MCF 10A (cell line): ENCODE data around the gene WDFY2. TPM values are rescaled to one million over a fixed set of nuclear protein-coding genes. Genes with fewer than 3 reads are reported as not detected.

Experiments used
- BruUV-seq: library from RNA; stranded (reverse); fragments of 400-500 nt; replicated peaks from 2 replicates; lab custom pipeline; 2021; lab: Mats Ljungman, UMichigan
- CTCF ChIA-PET: fragments of 300-600 bp; sonication (Branson Sonifier 250); formaldehyde crosslinking; extraction: SDS; loops from one replicate; lab custom pipeline; 2021; ENCODE audit warnings: antibody characterized with exemption, inconsistent platforms; lab: Yijun Ruan, JAX
- POLR2A ChIA-PET: fragments of 300-600, 350-650 bp; sonication (Branson Sonifier 250); formaldehyde crosslinking; extraction: SDS; loops from one replicate; lab custom pipeline; 2020; ENCODE audit warnings: antibody characterized with exemption, inconsistent platforms; lab: Yijun Ruan, JAX
- DNase-seq: peaks from one replicate; pipeline ENCODE4 v3.0.0-alpha.2; 2018; ENCODE audit not compliant: unreplicated experiment
- H3K27ac Mint-ChIP-seq: one replicate; pipeline ENCODE4 v1.8.0; 2022; ENCODE audit warnings: mild to moderate bottlenecking, low read depth, mixed read lengths; ENCODE audit not compliant: unreplicated experiment
- H3K27me3 Mint-ChIP-seq: one replicate; pipeline ENCODE4 v1.8.0; 2022; ENCODE audit warnings: mixed read lengths; ENCODE audit not compliant: insufficient read depth, unreplicated experiment
- H3K36me3 Mint-ChIP-seq: one replicate; pipeline ENCODE4 v1.8.0; 2022; ENCODE audit warnings: mild to moderate bottlenecking, moderate library complexity, mixed read lengths; ENCODE audit not compliant: insufficient read depth, unreplicated experiment
- H3K4me1 Mint-ChIP-seq: one replicate; pipeline ENCODE4 v1.8.0; 2022; ENCODE audit warnings: mixed read lengths; ENCODE audit not compliant: insufficient read depth, unreplicated experiment
- H3K4me3 Mint-ChIP-seq: one replicate; pipeline ENCODE4 v1.8.0; 2022; ENCODE audit warnings: mild to moderate bottlenecking, moderate library complexity, mixed read lengths; ENCODE audit not compliant: unreplicated experiment
- H3K9me3 Mint-ChIP-seq: one replicate; pipeline ENCODE4 v1.8.0; 2022; ENCODE audit warnings: mixed read lengths; ENCODE audit not compliant: unreplicated experiment
- intact Hi-C: fragments of 100-400 bp; cut with micrococcal nuclease; formaldehyde crosslinking; loops from 2 replicates; pipeline ENCODE4 v1.14.1; 2022
- total RNA-seq: library from RNA; stranded (reverse); gene quantifications from 2 replicates; pipeline ENCODE4 v1.2.3, GENCODE V29; 2022
- TF ChIP-seq, protein P1 (sequence below): fragments of 200-600 bp; IDR thresholded peaks from one replicate; pipeline ENCODE4 v1.8.0; 2022; ENCODE audit warnings: antibody characterized with exemption, mild to moderate bottlenecking; ENCODE audit not compliant: unreplicated experiment

Gene WDFY2
- total RNA-seq, 1 experiment from 2014 or later: 56.2 TPM

GRCh38 chr13:51783428-51784094 lies 199.3 kb downstream of the WDFY2 start:
- ChIA-PET POLR2A (interaction anchor here (0.5 to 2.0 kb wide), 4 partner anchors 10 to 16 kb away, joined by 3 to 10 read pairs (median 4); no protein-coding TSS in a partner anchor), CTCF (interaction anchor here (0.6 to 4.8 kb wide), 5 partner anchors 10 to 422 kb away, joined by 3 to 35 read pairs (median 3); no protein-coding TSS in a partner anchor)
- no peak for DNase-seq
- no peak overlapping the region for H3K4me3 Mint-ChIP-seq
- no TSS peak for BruUV-seq
- no peaks in the 10 kb centered on the region for H3K9me3 Mint-ChIP-seq
- H3K4me1 Mint-ChIP-seq: peaks cover 11% of the 10 kb centered on the region
- no peaks in the 10 kb centered on the region for H3K36me3 Mint-ChIP-seq
- TF ChIP-seq, protein P1, sequence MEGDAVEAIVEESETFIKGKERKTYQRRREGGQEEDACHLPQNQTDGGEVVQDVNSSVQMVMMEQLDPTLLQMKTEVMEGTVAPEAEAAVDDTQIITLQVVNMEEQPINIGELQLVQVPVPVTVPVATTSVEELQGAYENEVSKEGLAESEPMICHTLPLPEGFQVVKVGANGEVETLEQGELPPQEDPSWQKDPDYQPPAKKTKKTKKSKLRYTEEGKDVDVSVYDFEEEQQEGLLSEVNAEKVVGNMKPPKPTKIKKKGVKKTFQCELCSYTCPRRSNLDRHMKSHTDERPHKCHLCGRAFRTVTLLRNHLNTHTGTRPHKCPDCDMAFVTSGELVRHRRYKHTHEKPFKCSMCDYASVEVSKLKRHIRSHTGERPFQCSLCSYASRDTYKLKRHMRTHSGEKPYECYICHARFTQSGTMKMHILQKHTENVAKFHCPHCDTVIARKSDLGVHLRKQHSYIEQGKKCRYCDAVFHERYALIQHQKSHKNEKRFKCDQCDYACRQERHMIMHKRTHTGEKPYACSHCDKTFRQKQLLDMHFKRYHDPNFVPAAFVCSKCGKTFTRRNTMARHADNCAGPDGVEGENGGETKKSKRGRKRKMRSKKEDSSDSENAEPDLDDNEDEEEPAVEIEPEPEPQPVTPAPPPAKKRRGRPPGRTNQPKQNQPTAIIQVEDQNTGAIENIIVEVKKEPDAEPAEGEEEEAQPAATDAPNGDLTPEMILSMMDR: no peak
- intact Hi-C loops: loop anchor here (5.0 kb wide), 1 partner anchor 331 kb away; the partner anchor contains the start of gene INTS6
- H3K27me3 Mint-ChIP-seq: no peaks in the 10 kb centered on the region
- H3K27ac Mint-ChIP-seq: no peak overlapping the region

- ChIA-PET POLR2A (interaction anchor here (2.0 kb wide), 1 partner anchor 11 kb away, joined by 10 read pairs; no protein-coding TSS in a partner anchor), CTCF (no interaction called here)
- Mint-ChIP-seq H3K27me3 (no peaks in the 10 kb centered on the region), H3K4me3 (no peak overlapping the region), H3K4me1 (peaks cover 11% of the 10 kb centered on the region), H3K9me3 (no peaks in the 10 kb centered on the region), H3K36me3 (no peaks in the 10 kb centered on the region), H3K27ac (no peak overlapping the region)
- TF ChIP-seq, protein P1: no peak
- intact Hi-C loops: loop anchor here (5.0 kb wide), 1 partner anchor 332 kb away; the partner anchor contains the start of gene INTS6
- BruUV-seq: no TSS peak
- DNase-seq: no peak
These were observed 199.8 kb downstream of the WDFY2 start for GRCh38 chr13:51784097-51784496.

GRCh38 chr13:51785712-51786424 lies 201.6 kb downstream of the WDFY2 start:
- no peaks in the 10 kb centered on the region for H3K27me3 Mint-ChIP-seq
- H3K9me3 Mint-ChIP-seq: no peaks in the 10 kb centered on the region
- no peak overlapping the region for H3K27ac Mint-ChIP-seq
- peaks cover 6% of the 10 kb centered on the region for H3K36me3 Mint-ChIP-seq
- TF ChIP-seq, protein P1: no peak
- ChIA-PET CTCF (interaction anchor here (0.5 to 2.4 kb wide), 4 partner anchors 10 to 637 kb away, joined by 4 to 13 read pairs (median 5); no protein-coding TSS in a partner anchor), POLR2A (interaction anchor here (1.4 kb wide), 1 partner anchor 16 kb away, joined by 3 read pairs; no protein-coding TSS in a partner anchor)
- no TSS peak for BruUV-seq
- intact Hi-C loops: no loop called here
- H3K4me3 Mint-ChIP-seq: no peak overlapping the region
- no peak for DNase-seq
- peaks cover 6% of the 10 kb centered on the region for H3K4me1 Mint-ChIP-seq
